22Rv1 (cell line): ENCODE results near the gene SNX24.
"Not testable (repeated sequence)": the region's sequence is repeated elsewhere in the genome, so short reads cannot be mapped to it uniquely, and the experiment has no call there.

Source experiments
- H3K27ac ChIP-seq: fragments of 450-650 bp; 2 replicates; pipeline ENCODE4 v1.5.1; 2017
- ZFX ChIP-seq: fragments of 450-650 bp; IDR thresholded peaks from 2 replicates; pipeline ENCODE4 v1.6.1; 2017; ENCODE audit warnings: antibody characterized with exemption, borderline replicate concordance
- TF ChIP-seq, protein P1 (sequence below): fragments of 450-650 bp; IDR thresholded peaks from 2 replicates; pipeline ENCODE4 v1.5.1; 2017; ENCODE audit warnings: mild to moderate bottlenecking

The SNX24 gene

DNA sequence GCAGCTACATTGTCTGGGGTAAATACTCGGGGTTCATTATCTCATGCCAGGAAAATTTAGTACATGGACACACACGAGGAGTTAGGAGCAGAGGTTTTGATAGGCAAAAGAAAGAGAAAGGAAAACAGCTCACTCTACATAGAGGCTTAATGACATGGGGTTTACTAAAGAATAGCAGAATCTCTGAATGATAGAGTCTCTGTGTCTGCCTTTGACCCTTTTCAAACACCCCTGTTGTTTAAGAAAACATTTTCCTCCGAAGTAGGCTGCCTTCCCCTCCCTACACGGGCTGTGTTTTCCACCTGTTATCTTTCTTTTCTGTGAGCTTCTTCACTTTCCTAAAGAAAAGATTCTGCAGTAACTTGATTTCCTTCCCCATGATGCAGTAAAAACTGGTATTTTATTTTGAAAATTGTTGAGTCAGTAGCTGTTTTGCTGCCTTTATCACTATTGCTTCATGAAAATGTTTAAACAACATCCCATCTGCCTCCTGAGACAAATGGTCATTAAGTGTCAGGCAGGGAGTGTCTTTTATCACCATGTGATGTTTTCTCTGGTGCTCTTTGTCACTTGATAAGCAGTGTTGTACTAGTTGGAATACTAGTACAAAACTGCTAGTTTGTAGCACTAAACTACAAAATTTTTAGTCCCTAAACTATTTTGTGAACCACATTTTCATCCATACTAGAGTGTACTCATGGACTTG, 114.5 kb downstream of the SNX24 start:
- no peak overlapping the region for H3K27ac ChIP-seq
- TF ChIP-seq, protein P1, sequence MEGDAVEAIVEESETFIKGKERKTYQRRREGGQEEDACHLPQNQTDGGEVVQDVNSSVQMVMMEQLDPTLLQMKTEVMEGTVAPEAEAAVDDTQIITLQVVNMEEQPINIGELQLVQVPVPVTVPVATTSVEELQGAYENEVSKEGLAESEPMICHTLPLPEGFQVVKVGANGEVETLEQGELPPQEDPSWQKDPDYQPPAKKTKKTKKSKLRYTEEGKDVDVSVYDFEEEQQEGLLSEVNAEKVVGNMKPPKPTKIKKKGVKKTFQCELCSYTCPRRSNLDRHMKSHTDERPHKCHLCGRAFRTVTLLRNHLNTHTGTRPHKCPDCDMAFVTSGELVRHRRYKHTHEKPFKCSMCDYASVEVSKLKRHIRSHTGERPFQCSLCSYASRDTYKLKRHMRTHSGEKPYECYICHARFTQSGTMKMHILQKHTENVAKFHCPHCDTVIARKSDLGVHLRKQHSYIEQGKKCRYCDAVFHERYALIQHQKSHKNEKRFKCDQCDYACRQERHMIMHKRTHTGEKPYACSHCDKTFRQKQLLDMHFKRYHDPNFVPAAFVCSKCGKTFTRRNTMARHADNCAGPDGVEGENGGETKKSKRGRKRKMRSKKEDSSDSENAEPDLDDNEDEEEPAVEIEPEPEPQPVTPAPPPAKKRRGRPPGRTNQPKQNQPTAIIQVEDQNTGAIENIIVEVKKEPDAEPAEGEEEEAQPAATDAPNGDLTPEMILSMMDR = no peak
- no peak for TF ChIP-seq ZFX

DNA sequence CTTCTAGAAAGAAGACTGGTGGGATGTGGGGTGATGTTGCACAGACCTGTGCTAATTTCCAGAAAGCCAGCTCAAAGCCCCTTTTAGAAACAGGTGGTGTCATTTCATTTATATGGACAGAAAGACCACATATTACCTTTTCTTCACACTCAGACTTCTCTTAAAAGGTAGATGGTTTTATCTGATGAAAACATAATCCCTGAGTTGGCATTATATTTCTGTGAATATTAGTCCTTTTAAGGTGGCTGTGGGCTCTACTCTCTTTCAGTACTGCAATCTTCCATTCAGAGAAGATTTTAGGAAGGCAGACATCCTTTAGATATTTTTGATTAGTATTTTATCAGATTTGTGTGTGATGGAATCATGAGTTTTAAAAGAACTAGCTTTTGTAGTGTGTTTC, 117.9 kb downstream of the SNX24 start:
- no peak for TF ChIP-seq ZFX
- TF ChIP-seq, protein P1 = no peak
- H3K27ac ChIP-seq = no peak overlapping the region

DNA sequence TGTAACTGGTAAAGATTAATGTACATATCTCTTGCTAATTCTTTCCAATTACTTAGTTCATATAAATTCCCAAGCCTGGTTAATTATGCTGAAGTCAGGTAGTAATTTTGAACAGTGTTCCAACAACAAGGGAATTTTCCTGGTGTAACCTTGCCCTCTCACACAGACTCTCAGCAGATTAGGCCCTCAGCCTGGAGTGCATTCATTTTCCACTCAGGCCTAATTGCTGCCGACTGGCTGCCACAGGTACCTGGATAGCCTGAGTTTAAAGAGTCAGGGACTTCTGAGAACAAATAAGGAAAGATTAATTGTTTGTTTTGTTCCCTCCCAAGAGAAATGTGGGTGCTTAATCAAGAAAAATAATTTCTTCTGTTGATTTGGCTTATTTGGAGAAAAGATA, 119.7 kb downstream of the SNX24 start:
- no peak for TF ChIP-seq ZFX
- TF ChIP-seq, protein P1 = no peak
- H3K27ac ChIP-seq = no peak overlapping the region

DNA sequence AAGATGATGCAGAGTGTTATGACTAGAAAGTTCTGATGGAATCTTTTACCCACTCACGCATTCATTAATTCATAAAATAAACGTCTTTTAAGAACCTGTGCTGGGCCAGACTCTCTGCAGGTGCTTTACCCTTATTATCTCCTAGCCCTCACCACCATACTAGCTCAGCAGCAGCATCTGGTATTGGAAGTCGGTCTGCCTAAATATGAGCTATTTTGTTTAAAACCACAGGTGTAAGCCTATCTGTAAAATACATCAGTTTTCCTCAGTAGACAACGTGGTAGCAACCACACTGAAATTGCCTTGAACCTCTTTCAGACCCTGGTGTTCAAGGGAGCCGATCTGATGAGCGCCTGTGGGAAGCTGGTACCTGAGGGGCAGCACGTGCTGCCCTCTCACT, 121.7 kb downstream of the SNX24 start:
- TF ChIP-seq, protein P1 = no peak
- H3K27ac ChIP-seq = no peak overlapping the region

DNA sequence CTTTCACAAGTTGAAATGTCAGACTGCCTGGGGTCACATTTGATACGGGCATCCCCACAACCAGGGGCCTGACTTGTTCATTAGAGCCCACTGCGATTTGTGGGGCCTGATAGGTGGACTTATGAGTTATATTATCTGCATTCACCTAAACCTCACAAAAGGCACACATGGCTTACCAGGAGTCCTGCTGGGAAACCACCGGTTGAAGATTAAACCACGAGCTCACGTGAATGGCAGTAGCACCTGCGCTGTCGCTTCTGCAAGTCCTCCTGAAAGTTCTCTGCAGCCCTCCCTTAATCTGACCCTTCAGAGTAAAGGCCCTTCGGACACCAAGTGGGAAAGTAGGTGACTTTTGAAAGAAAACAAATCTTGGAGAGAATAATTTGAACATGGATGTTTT, 122.2 kb downstream of the SNX24 start:
- no peak for TF ChIP-seq ZFX
- TF ChIP-seq, protein P1 = no peak
- H3K27ac ChIP-seq = no peak overlapping the region

DNA sequence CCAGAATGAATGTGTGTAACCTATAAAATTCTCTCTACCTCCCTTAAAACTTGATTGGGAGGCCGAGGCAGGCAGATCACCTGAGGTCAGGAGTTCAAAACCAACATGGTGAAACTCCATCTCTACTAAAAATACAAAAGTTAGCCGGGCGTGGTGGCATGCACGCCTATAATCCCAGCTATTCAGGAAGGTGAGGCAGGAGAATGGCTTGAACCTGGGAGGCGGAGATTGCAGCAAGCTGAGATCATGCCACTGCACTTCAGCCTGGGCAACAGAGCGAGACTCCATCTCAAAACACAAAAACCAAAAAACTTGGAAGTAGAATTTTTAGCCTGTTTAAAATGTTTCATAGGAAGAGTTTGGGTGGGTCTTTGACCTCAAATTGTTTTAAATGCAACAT, 122.6 kb downstream of the SNX24 start:
- not testable (repeated sequence) for H3K27ac ChIP-seq

DNA sequence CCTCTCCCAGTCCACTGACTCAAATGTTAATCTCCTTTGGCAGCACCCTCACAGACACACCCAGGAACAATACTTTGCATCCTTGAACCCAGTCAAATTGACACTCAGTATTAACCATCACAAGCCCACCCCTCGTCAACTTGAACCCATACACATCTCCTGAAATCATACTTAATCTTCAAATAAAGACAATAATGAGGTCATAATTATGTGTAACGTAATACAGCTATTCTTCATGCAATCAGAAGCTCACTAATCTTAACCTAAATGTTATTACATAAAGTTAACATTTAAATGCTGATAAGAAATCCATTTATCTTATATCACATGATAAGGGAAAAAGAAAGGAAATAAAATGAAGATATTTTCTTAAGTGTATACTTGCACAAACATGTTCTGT, 125.9 kb downstream of the SNX24 start:
- H3K27ac ChIP-seq = no peak overlapping the region
- TF ChIP-seq ZFX = no peak
- TF ChIP-seq, protein P1 = no peak

DNA sequence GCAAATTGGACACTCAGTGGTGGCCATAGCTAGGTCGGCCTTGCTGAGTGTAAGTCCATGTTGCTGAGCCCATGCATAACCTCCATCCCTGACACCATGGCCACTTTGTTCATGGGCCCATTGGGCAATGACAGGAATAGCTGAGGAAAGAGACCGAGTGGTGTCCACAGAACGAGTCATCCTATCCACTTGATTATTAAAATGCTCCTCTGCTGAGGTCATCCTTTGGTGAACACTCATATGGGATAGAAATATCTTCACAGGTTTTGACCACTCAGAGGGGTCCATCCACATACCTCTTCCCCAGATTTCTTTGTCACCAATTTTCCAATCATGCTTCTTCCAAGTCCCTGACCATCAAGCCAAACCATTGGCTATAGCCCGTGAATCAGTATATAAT, 127.5 kb downstream of the SNX24 start:
- no peak overlapping the region for H3K27ac ChIP-seq
- TF ChIP-seq ZFX = no peak
- TF ChIP-seq, protein P1 = no peak

DNA sequence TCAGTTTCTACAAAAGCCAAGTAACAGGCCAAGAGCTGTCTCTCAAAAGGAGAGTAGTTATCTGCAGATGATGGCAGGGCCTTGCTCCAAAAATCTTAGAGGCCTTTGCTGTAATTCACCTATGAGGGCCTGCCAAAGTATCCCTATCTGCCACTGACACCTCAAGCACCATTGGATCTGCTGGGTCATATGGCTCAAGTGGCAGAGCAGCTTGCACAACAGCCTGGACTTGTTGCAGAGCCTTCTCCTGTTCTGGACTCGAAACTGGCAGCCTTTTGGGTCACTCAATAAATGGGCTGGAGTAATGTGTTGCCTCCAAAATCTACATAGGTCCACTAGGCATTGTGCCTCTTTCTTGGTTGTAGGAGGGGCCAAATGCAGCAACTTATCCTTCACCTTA, 128.3 kb downstream of the SNX24 start:
- H3K27ac ChIP-seq = not testable (repeated sequence)

DNA sequence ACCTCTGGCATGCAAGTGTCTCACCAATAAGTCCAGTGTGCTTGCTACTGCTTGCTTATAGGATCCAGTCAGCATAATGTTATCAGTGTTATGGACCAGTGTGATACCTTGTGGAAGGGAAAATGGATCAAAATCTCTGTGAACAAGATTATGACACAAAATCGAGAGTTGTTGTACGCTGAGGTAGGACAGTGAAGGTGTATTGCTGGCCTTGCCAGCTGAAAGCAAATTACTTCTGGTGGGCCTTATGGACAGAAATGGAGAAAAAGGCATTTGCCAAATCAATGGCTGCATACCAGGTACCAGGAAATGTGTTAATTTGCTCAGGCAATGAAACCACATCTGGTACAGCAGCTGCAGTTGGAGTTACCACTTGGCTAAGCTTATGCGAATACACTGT, 128.8 kb downstream of the SNX24 start:
- H3K27ac ChIP-seq = not testable (repeated sequence)
